ENCODE data around the gene CHADL. TPM values are rescaled to one million over a fixed set of nuclear protein-coding genes. Genes with fewer than 3 reads are reported as not detected.

CHADL gene
- total and polyA plus RNA-seq, 2 of the 4 experiments (the other 2 are of a cell fraction) = 0.18 to 0.53 TPM

DNA sequence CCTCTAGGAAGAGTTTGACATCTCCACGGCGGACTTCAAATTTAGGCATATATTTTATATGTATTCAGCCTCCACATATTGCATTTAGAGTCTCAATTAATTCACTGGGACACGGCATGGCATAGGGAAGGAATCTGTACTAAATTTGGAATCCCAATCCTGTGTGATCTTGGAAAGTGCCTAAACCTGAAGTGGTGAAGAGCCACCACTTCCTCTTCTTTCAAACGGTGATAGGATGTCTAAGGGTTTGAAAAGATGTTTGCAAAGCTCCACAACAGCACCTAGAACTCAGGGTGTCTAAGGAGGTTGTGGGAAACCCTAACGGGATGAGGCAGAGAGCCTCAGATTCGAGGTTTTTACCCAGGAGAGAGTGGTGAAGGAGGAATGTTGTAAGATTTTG, 36.7 kb downstream of the CHADL start (continued):
- TF ChIP-seq FOS (IDR thresholded peaks at IDR 0.05; ENCODE audit: low read depth, low read length) = no peak
- TF ChIP-seq CHD1 (IDR thresholded peaks at IDR 0.05; ENCODE audit: low read depth, low read length) = no peak

DNA sequence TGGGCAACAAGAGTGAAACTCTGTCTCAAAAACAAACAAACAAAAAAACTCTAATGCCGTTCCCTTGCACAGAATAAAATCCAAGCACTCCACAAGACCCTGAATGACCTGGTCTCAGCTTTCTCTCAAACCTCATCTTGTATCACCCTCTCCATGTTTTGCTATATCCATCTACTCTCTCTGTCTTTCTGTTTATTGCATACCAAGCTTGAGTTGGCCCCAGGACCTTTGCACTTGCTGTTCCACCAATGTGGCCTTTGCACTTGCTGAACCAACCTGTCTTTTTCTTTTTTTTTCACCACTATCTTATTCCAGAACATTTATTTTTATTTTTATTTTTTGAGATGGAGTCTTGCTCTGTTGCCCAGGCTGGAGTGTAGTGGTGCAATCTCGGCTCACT, 37.6 kb downstream of the CHADL start:
- Histone ChIP-seq H3K4me1 (ENCODE audit: control insufficient read depth, insufficient read depth, low read length) (no peaks in the 10 kb centered on the region; the same call in 1 of the 2 replicates), H3K23ac (ENCODE audit: low read depth, low read length) (no peak overlapping the region), H3K14ac (replicated peaks; ENCODE audit: low read depth, low read length) (no peak overlapping the region), H2BK15ac (ENCODE audit: low read depth, low read length) (no peak overlapping the region), H3K18ac (ENCODE audit: low read depth, low read length) (no peak overlapping the region), H3K4me2 (ENCODE audit: low read depth, low read length) (no peak overlapping the region), H2BK120ac (ENCODE audit: low read depth, low read length) (no peak overlapping the region), H3K36me3 (ENCODE audit: control insufficient read depth, insufficient read depth, low read length) (no peaks in the 10 kb centered on the region), H2BK5ac (ENCODE audit: low read depth, low read length, poor library complexity, severe bottlenecking) (no peak overlapping the region), H3K9me1 (ENCODE audit: insufficient read depth, low read length) (no peaks in the 10 kb centered on the region), H4K5ac (ENCODE audit: low read depth, low read length) (no peak overlapping the region), H3K27me3 (ENCODE audit: control insufficient read depth, insufficient read depth, low read length) (no peaks in the 10 kb centered on the region; the same call in 1 of the 2 replicates), H2AK9ac (replicated peaks; ENCODE audit: low read depth, low read length, poor library complexity) (no peak overlapping the region), H3K4me3 (ENCODE audit: insufficient read depth, low read depth, low read length) (no peak overlapping the region), H2AFZ (replicated peaks; ENCODE audit: low read length, poor library complexity) (no peak overlapping the region), H2AK5ac (ENCODE audit: low read depth, low read length) (no peak overlapping the region), H3K9me3 (ENCODE audit: control insufficient read depth, insufficient read depth, low read length) (no peaks in the 10 kb centered on the region), H3K4ac (ENCODE audit: low read depth, low read length) (no peak overlapping the region), H2BK20ac (ENCODE audit: low read depth, low read length) (no peak overlapping the region), H3K56ac (ENCODE audit: extremely low read depth, insufficient read depth, low read length) (no peak overlapping the region), H3K79me1 (ENCODE audit: low read depth in 1 of 2, low read length in 2 of 2) (peaks cover 9 to 26% of the 10 kb centered on the region in 2 experiments; a peak in 3 of 4 replicates), H3K27ac (ENCODE audit: insufficient read depth, low read length) (no peak overlapping the region), H3K9ac (ENCODE audit: low read depth, low read length) (no peak overlapping the region), H4K8ac (ENCODE audit: low read depth in 2 of 2, low read length in 2 of 2) (no peak overlapping the region), H4K91ac (ENCODE audit: insufficient read depth, low read depth, low read length) (no peak overlapping the region), H4K20me1 (ENCODE audit: insufficient read depth, low read length) (no peaks in the 10 kb centered on the region)
- BruUV-seq (replicated peaks) = no TSS peak
- CTCF ChIA-PET = no interaction called here
- DNase-seq = no peak
- in situ Hi-C loops (cut with MboI; ENCODE audit: low sequenced_read_pairs) (no loop called here), intact Hi-C loops (cut with micrococcal nuclease) (no loop called here), dilution Hi-C loops (cut with HindIII; ENCODE audit: low sequenced_read_pairs, unreplicated experiment) (no loop called here)
- POLR2A ChIA-PET (ENCODE audit: unreplicated experiment) = no interaction called here
- no peak for TF ChIP-seq POLR2A (IDR thresholded peaks at IDR 0.05; ENCODE audit: low read depth, low read length)
- no peak for TF ChIP-seq CHD1 (IDR thresholded peaks at IDR 0.05; ENCODE audit: low read depth, low read length)
- TF ChIP-seq, protein P1, sequence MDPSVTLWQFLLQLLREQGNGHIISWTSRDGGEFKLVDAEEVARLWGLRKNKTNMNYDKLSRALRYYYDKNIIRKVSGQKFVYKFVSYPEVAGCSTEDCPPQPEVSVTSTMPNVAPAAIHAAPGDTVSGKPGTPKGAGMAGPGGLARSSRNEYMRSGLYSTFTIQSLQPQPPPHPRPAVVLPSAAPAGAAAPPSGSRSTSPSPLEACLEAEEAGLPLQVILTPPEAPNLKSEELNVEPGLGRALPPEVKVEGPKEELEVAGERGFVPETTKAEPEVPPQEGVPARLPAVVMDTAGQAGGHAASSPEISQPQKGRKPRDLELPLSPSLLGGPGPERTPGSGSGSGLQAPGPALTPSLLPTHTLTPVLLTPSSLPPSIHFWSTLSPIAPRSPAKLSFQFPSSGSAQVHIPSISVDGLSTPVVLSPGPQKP (IDR thresholded peaks at IDR 0.05; ENCODE audit: borderline replicate concordance, low read depth, low read length) = no peak
- TF ChIP-seq FOS (IDR thresholded peaks at IDR 0.05; ENCODE audit: low read depth, low read length) = no peak
- WGBS, 2 experiments (ENCODE audit: extremely low coverage in 2 of 2, insufficient read length in 1 of 2) = 78% methylated on average over 1 of the region's 2 CpGs; no CpG with 5 or more reads in 1 of the 2 experiments
- ATAC-seq (ENCODE audit: low read depth) = no peak

Measured in IMR-90 (cell line).